C4-2B (cell line): ENCODE data around the gene ELAVL1.

Source experiments
- ZFX ChIP-seq: fragments of 450-650 bp; IDR thresholded peaks from 2 replicates; pipeline ENCODE4 v1.6.1; 2017
- TF ChIP-seq, protein P1 (sequence below): fragments of 450-650 bp; conservative IDR thresholded peaks from 2 replicates; pipeline ENCODE4 v1.5.1; 2017; ENCODE audit warnings: mild to moderate bottlenecking

DNA sequence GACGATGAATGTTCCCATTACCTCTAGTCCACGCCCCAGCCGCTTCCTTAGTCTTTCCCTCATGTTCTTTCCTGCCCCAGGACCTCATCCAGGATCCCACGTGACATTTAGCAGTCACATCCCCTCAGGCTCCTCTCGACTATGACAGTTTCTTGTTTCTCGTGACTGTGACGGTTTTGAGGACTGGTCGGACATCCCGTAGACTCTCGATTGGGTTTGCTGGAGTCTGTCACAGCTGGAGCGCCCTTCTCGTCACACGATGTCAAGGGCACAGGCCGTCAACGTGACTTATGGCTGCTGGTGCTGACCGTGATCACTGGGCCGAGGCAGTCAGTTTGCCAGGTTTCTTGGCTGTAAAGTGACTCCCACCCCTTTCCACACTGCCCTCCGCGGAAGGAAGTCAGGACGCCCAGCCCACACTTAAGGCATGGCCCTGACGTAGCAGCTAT lies 22.8 kb downstream of the ELAVL1 start:
- no peak for TF ChIP-seq ZFX
- TF ChIP-seq, protein P1, sequence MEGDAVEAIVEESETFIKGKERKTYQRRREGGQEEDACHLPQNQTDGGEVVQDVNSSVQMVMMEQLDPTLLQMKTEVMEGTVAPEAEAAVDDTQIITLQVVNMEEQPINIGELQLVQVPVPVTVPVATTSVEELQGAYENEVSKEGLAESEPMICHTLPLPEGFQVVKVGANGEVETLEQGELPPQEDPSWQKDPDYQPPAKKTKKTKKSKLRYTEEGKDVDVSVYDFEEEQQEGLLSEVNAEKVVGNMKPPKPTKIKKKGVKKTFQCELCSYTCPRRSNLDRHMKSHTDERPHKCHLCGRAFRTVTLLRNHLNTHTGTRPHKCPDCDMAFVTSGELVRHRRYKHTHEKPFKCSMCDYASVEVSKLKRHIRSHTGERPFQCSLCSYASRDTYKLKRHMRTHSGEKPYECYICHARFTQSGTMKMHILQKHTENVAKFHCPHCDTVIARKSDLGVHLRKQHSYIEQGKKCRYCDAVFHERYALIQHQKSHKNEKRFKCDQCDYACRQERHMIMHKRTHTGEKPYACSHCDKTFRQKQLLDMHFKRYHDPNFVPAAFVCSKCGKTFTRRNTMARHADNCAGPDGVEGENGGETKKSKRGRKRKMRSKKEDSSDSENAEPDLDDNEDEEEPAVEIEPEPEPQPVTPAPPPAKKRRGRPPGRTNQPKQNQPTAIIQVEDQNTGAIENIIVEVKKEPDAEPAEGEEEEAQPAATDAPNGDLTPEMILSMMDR: no peak
